GM21390 (cell line): ENCODE results near the gene ENDOV.

Source experiments
- ATAC-seq: cut with Tn5 transposase; IDR thresholded peaks from one replicate; pipeline ENCODE4 v1.9.1; 2021; ENCODE audit not compliant: unreplicated experiment

Gene ENDOV

DNA sequence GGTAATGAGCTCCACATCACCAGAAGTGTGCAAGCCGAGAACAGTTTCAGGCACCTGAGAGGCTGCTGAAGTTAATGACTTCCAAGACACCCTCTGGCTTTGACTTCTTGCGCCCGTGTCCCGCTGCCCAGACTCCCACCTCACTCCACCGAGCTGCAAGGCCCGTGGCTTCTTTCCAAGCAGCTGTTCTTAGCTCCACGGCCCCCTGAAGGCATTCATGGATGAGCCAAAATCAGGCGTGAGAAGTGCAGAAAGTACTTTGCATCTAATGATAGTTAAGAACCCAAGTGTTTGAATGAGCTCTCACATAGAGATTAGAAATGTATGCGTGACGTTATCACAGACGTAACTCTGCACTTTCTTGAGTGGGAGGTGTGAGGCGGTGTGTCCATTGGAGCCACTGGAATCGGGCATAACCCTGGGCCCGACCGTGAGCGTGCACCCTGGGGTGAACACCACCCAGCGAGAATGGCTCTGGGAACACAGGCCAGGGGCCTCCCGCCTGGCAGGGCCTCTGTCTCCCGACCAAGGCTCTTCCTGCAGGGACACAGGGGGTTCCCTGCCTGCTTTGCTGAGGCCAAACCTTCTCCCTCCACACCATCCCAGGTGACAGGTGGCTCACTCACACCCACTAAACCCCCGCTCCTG, 50.5 kb downstream of the ENDOV start:
- no peak for ATAC-seq

- ATAC-seq: no peak
These were observed 51.3 kb downstream of the ENDOV start for GRCh38 chr17:80466188-80466705.

GRCh38 chr17:80468242-80468641, 53.3 kb downstream of the ENDOV start:
- ATAC-seq: no peak

DNA sequence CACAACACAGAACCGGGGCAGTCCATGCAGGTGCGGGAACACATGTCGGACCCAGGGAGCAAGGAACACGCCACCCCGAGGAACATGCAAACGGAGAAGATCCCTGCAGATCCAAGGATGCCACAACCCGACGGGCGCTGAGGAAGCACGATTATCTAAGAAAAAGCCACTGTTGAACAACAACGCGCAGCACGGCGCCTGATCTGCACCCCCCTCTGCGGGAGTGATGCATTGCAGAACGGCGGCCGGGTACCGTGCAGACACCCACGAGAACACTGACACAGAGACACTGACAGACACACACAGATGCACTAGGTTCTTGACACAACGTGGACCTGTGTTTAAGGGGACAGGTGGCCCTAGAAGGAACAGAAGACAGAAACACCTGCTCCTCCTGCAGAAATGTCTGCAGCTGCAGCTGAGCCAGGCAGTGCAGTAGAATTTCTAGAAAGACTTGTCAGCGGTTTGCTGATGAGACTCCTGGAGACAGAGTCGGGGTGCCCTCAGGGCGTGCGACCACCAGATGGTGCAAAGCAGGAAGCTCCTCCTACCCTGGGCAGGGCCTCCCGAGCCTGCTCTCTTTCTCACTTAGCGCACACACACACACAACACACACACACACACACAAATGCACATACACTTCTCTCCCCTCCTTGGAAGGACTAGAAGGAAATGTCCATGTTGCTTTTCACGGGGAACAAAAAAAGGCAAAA, 54.0 kb downstream of the ENDOV start:
- ATAC-seq: no peak

- ATAC-seq: no peak
These were observed 54.7 kb downstream of the ENDOV start for GRCh38 chr17:80469667-80470066.

GRCh38 chr17:80470603-80471002, 55.6 kb downstream of the ENDOV start:
- ATAC-seq: no peak

GRCh38 chr17:80471922-80472321, 57.0 kb downstream of the ENDOV start:
- no peak for ATAC-seq

GRCh38 chr17:80472996-80473395, 58.0 kb downstream of the ENDOV start:
- ATAC-seq: no peak

DNA sequence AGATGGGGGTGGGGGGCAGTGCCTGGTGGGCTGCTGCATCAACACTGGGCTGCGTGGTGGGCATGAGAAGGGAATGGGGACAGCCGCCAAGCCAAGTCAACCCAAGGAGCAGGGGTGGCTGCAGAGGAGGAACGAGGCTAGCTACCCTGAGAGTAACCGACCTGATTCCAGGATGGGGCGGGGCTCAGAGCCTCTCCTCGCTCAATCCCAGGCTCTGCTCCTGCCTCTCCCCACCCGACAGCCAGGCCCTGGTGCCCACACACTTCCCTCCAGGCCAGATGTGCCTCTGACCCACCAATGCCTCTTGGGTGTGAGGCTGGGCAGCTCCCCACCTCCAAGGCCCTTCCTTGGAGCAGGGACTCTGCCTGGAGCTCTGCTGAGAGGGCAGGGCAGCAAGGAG, 58.7 kb downstream of the ENDOV start:
- no peak for ATAC-seq

- no peak for ATAC-seq
These were observed 59.4 kb downstream of the ENDOV start for GRCh38 chr17:80474231-80474960.

GRCh38 chr17:80474961-80475909, 60.3 kb downstream of the ENDOV start:
- no peak for ATAC-seq

DNA sequence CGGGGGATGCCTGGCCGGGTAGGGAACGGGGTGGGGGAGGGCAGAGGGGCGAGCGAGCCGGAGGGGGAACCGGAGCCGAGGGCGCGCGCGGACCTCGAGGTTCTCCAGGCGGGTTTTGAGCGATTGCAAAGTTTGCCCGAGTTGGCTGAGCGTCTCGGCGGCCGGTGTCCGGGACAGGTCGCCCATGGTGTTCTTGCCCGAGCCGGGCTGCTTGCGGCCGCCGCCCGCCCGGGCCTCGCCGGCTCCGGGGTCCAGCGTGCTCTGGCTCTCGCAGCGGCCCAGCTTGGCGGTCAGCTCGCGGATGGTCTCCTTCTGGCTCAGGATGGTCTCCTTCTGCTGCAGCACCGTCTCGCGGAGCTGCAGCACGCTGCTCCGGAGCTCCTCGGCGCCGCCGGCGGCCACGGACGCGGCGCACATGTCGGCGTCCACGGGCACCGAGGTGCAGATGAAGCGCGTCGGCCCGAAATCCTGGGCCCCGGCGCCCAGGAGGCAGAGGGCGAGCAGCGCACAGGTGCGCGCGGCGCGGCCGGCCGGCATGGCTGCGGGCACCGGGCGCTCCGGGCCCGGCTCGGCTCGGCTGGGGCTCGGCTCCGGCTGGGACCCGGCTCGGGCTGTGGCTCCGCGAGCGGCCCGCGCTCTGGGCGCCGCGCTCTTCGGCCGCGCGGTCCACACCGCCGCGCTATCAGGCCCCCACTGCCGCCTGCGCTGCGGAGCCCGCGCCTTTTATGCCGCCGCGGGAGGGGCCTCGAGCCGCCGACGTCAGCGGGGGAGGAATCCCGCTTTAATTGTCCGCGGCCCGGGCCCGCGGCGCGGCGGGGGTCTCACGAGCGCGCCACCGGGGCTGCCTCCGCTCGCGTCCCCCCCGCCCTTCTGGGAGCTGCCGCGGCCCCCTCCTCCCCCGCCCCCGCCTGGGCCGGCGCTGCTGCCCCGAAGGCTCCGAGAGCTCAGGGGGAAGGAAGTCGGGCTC, 61.2 kb downstream of the ENDOV start, which contains the start of gene NPTX1:
Gene NPTX1, minus strand, starts transcription at position 698 of the 967 bp plus-strand sequence. Its CDS starts 161 bp downstream, at position 537.
- no peak for ATAC-seq

GRCh38 chr17:80476877-80477646, 62.1 kb downstream of the ENDOV start:
- no peak for ATAC-seq

- no peak for ATAC-seq
These were observed 62.9 kb downstream of the ENDOV start for GRCh38 chr17:80477647-80478478.

- ATAC-seq: no peak
These were observed 63.7 kb downstream of the ENDOV start for GRCh38 chr17:80478487-80479245.

- no peak for ATAC-seq
These were observed 64.2 kb downstream of the ENDOV start for GRCh38 chr17:80479246-80479566.

DNA sequence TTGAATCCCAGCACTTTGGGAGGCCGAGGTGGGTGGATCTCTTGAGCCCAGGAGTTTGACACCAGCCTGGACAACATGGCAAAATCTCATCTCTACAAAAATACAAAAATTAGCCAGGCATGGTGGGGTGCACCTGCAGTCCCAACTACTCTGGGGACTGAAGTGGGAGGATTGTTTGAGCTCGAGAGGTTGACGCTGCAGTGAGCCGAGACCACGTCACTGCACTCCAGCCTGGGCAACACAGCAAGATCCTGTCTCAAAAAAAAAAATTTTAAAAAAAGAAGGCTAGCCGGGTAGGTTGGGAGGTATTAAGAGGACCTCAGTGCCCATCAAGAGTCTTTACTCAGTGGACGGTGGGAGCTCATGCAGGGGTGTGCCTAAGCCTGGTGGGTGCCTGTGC, 65.3 kb downstream of the ENDOV start:
- ATAC-seq: no peak
